HG03064 (cell line): ENCODE measurements around the gene MYOZ1.
"Not testable (repeated sequence)": the region's sequence is repeated elsewhere in the genome, so short reads cannot be mapped to it uniquely, and the experiment has no call there.

Experiments
- ATAC-seq: cut with Tn5 transposase; IDR thresholded peaks from one replicate; pipeline ENCODE4 v1.9.1; 2021; ENCODE audit warnings: low read depth; ENCODE audit not compliant: unreplicated experiment

Gene MYOZ1

GRCh38 chr10:73647875-73648651 lies 6.8 kb upstream of the MYOZ1 start:
- ATAC-seq: no peak

- no peak for ATAC-seq
These were observed 6.1 kb upstream of the MYOZ1 start for GRCh38 chr10:73647211-73647874.

GRCh38 chr10:73646598-73647041 lies 5.3 kb upstream of the MYOZ1 start:
- no peak for ATAC-seq

DNA sequence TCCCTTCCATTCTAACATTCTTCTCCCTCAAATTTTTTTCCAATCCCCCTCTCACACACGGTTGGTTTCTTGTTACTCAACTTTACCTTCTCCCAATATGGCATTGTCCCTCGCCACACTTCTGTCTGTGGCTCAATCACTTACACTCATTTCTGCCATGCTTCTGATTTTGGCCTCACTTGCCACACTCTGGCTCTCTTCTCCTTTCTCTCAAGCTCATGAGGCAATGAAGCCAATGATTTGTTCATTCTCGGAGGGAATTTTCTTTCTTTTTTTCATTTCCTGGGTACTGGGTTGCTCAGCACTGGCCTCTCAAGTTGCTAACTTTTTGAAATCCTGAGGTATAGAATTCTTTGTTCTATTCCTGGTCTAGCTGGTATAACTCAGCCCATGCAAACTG lies 4.0 kb upstream of the MYOZ1 start:
- ATAC-seq: no peak

DNA sequence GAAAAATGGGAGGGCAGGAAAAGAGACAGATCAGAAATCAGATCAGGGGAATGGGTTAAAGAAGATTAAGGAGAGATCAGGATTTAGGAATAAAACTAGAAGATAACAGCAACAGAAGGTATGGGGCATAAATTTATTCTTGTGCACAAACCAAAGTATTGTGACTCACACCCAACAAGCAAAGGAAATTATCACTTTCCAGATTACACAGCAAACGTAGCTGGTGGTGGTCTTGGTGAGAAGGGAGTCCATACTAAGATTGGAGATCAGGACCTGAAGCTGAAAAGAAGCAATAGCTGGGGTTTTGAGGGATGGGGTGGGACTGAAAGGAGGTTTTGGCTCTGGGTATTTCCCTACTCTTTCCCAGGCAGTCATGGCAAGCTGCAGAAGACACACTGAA lies 3.5 kb upstream of the MYOZ1 start:
- ATAC-seq: no peak

- no peak for ATAC-seq
These were observed 2.9 kb upstream of the MYOZ1 start for GRCh38 chr10:73644015-73644743.

DNA sequence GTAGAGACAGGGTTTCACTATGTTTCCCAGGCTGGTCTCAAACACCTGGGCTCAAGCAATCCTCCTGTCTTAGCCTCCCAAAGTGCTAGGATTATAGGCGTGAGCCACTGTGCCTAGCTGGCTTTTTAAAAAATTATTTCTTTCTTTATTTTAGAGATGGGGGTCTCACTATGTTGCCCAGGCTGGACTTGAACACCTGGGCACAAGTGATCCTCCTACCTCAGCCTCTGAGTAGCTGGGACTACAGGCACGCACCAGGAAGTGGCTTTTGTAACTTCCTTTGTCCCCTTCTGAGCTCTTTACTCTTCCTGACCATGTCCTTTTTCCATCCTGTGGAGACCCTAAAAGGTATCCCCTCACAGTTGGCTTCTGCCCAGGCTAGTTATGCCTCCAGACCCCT lies 2.1 kb upstream of the MYOZ1 start:
- no peak for ATAC-seq

GRCh38 chr10:73639286-73639685 lies 2.0 kb downstream of the MYOZ1 start:
- no peak for ATAC-seq

DNA sequence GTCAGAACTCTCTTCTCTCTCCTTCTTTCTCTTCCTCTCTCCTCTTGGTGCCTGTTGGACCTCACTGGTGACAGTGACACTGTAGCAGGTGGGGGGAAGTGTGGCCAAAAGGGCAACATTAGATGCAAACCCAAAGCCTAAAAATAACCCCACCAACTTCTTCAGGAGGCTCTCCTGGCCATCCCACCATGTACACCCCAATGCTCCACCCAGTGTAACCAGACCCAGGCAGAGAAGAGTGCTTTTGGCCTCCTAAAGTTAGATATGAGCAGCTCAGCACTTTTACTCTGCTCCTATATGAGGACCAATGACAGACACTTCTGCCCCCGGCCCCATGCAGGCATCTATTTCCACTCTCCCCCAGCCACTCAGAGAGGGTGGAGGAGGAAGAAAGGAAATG lies 5.5 kb downstream of the MYOZ1 start:
- no peak for ATAC-seq

DNA sequence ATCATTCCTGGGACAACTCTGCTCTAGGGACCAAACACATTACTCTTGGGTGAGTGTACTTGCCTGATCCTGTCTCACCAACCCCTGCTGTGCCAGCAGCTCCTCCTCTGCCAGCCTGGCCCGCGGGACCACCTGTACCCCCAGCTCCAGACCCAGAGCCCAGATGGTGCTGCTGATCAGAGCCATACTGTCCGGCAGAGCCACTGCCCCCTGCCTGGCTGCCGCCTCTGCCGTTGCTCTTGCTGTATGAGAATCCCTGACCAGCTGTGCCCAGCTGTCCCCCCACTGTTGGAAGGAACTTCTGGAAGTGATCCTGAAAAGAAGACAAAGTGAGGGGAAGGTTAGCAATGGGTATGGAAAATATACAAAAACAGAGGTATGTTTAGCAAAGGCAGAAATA lies 6.9 kb downstream of the MYOZ1 start:
- no peak for ATAC-seq

DNA sequence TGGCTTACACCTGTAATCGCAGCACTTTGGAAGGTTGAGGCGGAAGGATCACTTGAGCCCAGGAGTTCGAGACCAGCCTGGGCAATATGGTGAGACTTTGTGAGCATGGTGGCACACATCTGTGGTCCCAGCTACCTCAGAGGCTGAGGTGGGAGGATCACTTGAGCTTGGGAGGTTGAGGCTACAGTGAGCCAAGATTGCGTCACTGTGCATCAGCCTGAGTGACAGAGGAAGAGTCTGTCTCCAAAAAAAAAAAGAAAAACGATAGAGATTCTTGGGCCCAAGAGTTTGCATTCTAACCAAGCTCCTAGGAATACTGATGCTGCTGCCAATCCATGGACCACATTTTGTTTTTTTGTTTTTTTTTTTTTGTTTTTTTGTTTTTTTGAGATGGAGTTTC lies 12.1 kb downstream of the MYOZ1 start:
- no peak for ATAC-seq

- no peak for ATAC-seq
These were observed 12.9 kb downstream of the MYOZ1 start for GRCh38 chr10:73628405-73628804.

GRCh38 chr10:73627300-73627699 lies 14.0 kb downstream of the MYOZ1 start:
- no peak for ATAC-seq

DNA sequence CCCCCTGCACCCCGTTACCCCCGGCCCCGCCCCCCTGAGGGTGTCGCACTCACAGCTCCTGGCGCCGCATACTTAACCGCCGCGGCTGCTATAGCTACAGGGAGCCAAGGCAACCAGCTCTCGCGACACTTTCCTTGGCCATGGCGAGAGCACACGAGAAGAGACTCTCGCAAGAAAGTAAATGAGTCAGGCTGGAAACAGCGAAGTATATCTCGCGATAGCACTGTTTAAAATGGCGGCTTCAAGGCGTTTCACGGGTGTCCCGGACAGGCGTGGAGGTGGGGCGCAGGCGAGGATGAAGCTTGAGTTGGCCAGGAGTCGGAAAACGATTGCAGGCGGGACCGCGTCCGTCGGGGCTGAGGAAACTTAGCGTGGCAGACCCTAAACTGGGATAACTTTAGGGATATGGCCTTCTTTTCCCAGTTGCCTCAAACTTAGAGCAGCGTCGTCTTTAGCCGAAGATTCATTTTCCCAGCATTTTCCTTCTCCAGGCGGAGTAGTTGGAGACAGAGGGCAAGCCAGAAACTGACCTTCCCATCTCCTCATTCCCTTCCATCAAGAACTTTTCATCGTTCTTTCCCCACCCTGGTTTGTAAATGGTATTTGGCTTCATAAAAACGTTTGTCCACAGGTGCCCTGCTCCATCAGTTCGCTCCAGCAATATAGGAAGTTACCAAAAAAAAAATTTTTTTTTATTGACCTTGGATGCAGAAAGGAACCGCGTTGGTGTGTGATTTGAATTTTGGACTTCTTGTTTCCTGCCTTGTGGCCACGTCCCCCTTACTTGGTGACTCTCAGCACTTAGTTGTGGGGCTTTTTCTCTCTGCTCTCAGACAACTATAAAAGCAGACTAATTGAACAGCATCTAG lies 15.2 kb downstream of the MYOZ1 start:
- ATAC-seq: peak; percentile 90

DNA sequence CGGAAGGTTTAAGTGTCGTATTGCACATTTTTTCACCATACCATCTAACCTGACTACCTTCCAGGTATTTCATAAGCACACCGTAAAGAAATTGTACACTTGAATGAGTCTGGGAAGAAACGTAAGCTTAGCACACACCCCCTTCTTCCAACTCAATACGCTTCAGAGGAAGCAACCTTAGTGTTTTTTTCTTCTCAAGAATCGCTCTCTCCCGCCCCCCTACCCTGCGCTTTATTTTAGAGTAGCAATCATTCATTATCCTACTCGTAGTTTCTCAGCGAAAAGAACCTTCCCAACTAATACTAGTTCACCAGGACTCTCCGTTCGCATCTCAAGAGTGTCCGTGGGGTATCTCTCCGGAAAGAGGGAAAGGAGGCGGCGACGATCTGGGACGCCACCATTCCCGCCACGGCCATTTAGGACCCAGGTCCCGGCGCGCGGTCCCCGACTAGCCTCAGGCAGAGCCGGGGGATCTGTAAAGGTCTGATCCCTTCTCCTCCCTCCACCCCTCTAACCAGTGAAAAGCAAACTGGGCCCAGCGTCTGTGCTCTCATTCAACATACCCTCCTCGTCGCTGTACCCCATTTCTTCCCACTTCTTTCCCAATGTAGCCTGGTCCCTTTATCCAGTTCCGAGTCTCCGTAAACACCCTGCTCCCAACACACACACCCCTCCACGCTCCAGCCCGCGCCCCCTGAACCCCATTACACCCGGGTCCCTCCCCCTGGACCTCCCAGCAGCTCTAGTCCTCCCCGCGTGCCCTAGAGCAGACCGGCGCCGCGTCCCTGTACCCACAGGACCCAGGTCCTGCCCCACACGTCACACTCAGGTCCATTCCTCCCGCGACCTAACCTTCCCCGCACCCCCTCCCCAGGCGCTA lies 16.0 kb downstream of the MYOZ1 start:
- peak; percentile 21 for ATAC-seq

- ATAC-seq: no peak
These were observed 18.2 kb downstream of the MYOZ1 start for GRCh38 chr10:73623056-73623455.

DNA sequence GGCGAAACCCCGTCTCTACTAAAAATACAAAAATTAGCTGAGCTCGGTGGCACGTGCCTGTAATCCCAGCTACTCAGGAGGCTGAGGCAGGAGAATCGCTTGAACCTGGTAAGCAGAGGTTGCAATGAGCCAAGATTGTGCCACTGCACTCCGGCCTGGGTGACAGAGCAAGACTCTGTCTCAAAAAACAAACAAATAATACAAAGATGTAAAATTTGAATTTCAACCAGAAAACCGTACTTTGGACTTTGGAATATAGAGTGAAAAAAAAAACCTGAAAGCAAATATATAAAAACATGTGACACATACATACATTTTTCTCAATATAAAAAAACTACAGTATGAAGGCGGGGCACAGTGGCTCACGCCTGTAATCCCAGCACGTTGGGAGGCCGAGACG lies 20.3 kb downstream of the MYOZ1 start:
- ATAC-seq: not testable (repeated sequence)

- not testable (repeated sequence) for ATAC-seq
These were observed 24.1 kb downstream of the MYOZ1 start for GRCh38 chr10:73617143-73617542.

GRCh38 chr10:73614720-73615119 lies 26.6 kb downstream of the MYOZ1 start:
- no peak for ATAC-seq

- no peak for ATAC-seq
These were observed 32.2 kb downstream of the MYOZ1 start for GRCh38 chr10:73609116-73609515.
